ENCODE data around the gene AKAIN1. TPM values are rescaled to one million over a fixed set of nuclear protein-coding genes. Genes with fewer than 3 reads are reported as not detected.

The AKAIN1 gene
- total and polyA plus RNA-seq, 10 of the 15 experiments (the other 5 are each of a cell fraction or from before 2014, with no cell fraction given), result not detected

DNA sequence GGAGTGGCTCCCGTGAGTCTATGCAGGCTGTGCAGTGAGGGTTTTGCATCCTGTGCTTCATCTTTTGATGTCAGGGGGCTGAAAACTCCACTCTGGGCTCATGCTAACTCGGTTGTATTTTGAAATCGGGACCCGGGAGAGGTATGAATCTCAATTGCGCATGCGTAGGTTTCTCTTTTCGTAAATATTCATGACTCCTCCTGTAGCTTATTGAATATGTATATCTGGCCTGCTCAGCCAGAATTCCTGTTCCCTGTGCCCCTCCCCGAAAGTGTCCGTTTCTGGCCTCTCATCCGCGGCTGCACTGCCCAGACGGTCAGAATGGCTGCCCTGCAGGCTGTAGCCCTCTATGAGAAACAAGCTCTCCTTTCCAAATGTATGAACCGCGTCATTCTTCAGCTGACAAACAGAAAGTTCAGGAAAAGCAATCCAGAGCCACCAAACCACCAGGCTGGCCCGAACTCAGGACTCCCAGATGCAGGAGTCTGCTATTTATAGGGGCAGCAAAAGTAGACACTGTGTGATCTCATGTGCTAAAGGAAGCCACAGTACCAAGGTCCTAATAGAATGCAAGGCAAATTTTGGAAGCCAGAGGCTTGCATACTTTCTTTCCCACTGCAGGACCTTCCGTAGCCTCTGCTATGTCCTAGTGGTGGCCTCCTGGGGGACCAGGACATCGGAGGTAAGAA is 41.7 kb downstream of the AKAIN1 start:
- in situ Hi-C loops (cut with MboI), result no loop called here
- Histone ChIP-seq H3K27me3 (replicated peaks in 1 of 2; ENCODE audit: control insufficient read depth in 2 of 2, insufficient read depth in 2 of 2, low read length in 1 of 2) (no peaks in the 10 kb centered on the region; a peak in 2 of 4 replicates), H3K79me2 (ENCODE audit: control insufficient read depth, insufficient read depth, low read length) (no peaks in the 10 kb centered on the region), H3K36me3 (ENCODE audit: control insufficient read depth in 2 of 2, insufficient read depth in 2 of 2, low read length in 1 of 2) (no peaks in the 10 kb centered on the region), H3K4me3 (no peak overlapping the region), H2AFZ (ENCODE audit: control insufficient read depth, low read depth, low read length) (no peak overlapping the region), H3K4me2 (ENCODE audit: control insufficient read depth, insufficient read depth) (no peak overlapping the region), H3K9me3 (replicated peaks; ENCODE audit: control insufficient read depth, insufficient read depth, low read length) (no peaks in the 10 kb centered on the region), H3K9ac (ENCODE audit: control insufficient read depth, insufficient read depth, low read length) (no peak overlapping the region), H3K27ac (ENCODE audit: control insufficient read depth, insufficient read depth) (no peak overlapping the region), H4K20me1 (ENCODE audit: control insufficient read depth, insufficient read depth) (no peaks in the 10 kb centered on the region), H3K4me1 (ENCODE audit: control insufficient read depth, insufficient read depth, low read length) (no peaks in the 10 kb centered on the region)
- SMC1A ChIA-PET (ENCODE audit: uncharacterized antibody, unreplicated experiment), result no interaction called here
- FAIRE-seq, result no peak
- DNase-seq (ENCODE audit: low read depth, low spot score), result no peak
- CTCF ChIA-PET, result interaction anchor here (0.8 kb wide), 1 partner anchor 16 kb away, joined by 3 read pairs; no protein-coding TSS in a partner anchor
- intact Hi-C loops (cut with micrococcal nuclease; ENCODE audit: unreplicated experiment), result no loop called here
- ATAC-seq, result no peak
- no peak for TF ChIP-seq POU2F2 (IDR thresholded peaks at IDR 0.05; ENCODE audit: borderline replicate concordance, low read depth, low read length)
- TF ChIP-seq NBN (IDR thresholded peaks at IDR 0.05), result no peak
- TF ChIP-seq CBX3 (IDR thresholded peaks at IDR 0.05; ENCODE audit: borderline replicate concordance, low read depth), result no peak
- TF ChIP-seq, protein P1, sequence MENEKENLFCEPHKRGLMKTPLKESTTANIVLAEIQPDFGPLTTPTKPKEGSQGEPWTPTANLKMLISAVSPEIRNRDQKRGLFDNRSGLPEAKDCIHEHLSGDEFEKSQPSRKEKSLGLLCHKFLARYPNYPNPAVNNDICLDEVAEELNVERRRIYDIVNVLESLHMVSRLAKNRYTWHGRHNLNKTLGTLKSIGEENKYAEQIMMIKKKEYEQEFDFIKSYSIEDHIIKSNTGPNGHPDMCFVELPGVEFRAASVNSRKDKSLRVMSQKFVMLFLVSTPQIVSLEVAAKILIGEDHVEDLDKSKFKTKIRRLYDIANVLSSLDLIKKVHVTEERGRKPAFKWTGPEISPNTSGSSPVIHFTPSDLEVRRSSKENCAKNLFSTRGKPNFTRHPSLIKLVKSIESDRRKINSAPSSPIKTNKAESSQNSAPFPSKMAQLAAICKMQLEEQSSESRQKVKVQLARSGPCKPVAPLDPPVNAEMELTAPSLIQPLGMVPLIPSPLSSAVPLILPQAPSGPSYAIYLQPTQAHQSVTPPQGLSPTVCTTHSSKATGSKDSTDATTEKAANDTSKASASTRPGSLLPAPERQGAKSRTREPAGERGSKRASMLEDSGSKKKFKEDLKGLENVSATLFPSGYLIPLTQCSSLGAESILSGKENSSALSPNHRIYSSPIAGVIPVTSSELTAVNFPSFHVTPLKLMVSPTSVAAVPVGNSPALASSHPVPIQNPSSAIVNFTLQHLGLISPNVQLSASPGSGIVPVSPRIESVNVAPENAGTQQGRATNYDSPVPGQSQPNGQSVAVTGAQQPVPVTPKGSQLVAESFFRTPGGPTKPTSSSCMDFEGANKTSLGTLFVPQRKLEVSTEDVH (IDR thresholded peaks at IDR 0.05; ENCODE audit: low read depth, partially characterized antibody), result no peak
- TF ChIP-seq CHD2 (IDR thresholded peaks at IDR 0.05; ENCODE audit: borderline replicate concordance, low read depth, low read length), result no peak
- no peak for TF ChIP-seq RFX5 (IDR thresholded peaks at IDR 0.05; ENCODE audit: low read depth, low read length)
- TF ChIP-seq POLR2AphosphoS2 (IDR thresholded peaks at IDR 0.05; ENCODE audit: low read depth, low read length), result no peak
- RAD21 ChIA-PET (ENCODE audit: unreplicated experiment), result no interaction called here
- WGBS (ENCODE audit: insufficient coverage, insufficient replicate concordance, low lambda C conversion rate, missing lambda C conversion rate), result 61% methylated on average over 17 of the region's 17 CpGs
- BruUV-seq (replicated peaks), result no TSS peak
- POLR2A ChIA-PET, result no interaction called here

Data from GM12878 (cell line).